GM10266 (cell line): Measurements from ENCODE around the gene NOC4L.

Source experiments
- DNase-seq: peaks from one replicate; pipeline ENCODE4 v3.0.0; 2012; ENCODE audit errors: extremely low spot score
- CTCF ChIP-seq: IDR thresholded peaks from 2 replicates; pipeline ENCODE4 v1.5.1; 2012; ENCODE audit warnings: mild to moderate bottlenecking, low read depth; ENCODE audit not compliant: control insufficient read depth, insufficient read depth; ENCODE audit errors: missing control alignments

NOC4L gene

GRCh38 chr12:132164426-132164825, 20.2 kb downstream of the NOC4L start:
- no peak for DNase-seq
- TF ChIP-seq CTCF, result no peak

DNA sequence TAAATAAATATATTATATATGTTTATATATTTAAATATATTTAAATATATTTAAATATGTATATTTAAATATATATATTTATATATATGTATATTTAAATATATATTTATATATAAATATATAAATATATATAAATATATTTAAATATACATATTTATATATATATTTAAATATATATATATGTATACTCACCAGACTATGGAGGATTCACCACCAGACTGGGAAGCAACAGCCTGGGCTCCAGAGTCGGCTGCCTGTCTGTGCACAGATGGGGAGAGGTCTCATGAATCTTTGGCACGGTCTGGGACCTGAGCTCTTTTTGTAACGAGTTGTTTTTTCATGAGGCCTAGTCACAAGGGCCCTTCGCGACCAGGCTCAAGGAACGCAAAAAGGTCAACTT, 21.3 kb downstream of the NOC4L start:
- no peak for TF ChIP-seq CTCF
- no peak for DNase-seq

DNA sequence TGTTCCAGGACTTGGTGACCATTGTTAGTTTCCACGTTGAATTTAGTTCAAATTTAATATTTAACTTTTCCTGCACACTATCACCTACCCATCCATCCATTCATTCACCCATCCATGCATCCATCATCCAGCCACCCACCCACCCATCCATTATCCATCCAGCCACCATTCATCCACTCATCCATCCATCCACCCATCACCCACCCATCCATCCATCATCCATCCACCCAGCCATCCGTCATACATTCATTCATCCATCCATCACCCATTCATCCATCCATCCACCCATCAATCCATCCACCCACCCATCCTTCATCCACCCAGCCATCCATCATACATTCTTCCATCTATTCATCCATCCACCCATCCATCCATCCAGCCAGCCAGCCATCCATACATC, 21.8 kb downstream of the NOC4L start:
- no peak for DNase-seq
- no peak for TF ChIP-seq CTCF

DNA sequence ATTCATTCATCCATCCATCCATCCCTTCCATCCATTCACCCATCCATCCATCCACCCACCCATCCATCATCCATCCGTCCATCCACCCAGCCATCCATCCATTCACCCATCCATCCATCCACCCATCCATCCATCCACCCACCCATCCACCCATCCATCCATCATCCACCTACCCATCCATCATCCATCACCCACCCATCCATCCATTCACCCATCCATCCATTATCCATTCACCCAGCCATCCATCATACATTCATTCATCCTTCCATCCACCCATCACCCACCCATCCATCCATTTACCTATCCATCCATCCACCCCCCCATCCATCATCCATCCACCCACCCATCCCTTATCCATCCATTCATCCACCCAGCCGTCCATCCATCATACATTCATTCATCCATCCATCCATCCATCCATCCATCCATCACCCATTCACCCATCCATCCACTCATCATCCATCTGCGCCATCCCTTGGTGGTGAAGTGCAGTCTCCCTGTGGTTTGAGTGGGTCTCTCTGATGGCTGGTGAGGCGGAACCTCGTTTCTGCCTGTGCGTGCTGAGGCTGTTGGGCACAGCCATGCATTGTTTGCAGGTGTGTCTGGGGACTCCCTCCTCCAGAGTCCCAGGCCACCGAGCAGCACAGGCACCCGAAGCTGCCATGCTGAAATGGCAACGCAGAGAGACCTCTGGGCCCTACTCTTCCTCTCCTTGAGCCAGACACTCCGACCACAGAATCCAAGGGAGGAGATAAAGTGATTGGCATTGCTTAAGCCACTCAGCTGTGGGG, 22.7 kb downstream of the NOC4L start:
- no peak for DNase-seq

DNA sequence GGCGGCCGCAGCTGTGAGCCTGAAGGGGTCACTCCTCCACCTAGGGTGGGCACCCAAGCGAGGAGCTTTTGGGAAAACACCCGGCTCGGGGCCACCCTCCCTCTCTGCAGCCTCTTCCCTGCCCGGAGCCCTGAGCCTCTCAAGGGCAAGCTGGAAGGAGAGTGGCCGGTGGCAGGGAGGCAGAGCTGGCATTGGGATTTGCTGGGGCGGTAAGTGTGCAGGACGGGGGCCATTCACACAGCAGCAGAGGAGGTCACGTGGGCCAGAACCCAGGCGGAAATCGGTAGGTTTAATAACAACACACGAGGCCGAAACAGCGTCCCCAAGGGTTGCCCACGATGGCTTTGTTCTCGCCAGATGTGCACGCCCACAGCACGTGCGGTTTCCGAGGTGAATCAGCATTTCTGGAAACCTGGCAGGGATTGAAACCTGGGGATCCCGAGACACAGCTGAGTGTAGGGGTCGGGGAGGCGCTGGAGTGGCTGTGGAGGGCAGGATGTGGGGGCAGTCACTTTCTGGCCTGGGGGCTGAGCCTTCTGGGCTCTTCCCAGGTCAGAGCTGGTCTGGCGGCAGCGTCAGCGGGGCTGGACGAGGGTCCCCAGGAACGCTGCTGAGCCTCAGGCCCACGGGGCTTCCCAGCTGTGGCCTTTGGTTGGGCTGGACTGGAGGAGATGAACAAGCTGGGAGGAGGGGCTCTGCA, 23.5 kb downstream of the NOC4L start:
- no peak for DNase-seq
- TF ChIP-seq CTCF, result no peak

More for the DNA sequence above, 22.7 kb downstream of the NOC4L start:
- TF ChIP-seq CTCF, result no peak

GRCh38 chr12:132168311-132169031, 24.2 kb downstream of the NOC4L start:
- no peak for TF ChIP-seq CTCF
- no peak for DNase-seq
